DND-41 (cell line): ENCODE data around the gene XPO6.

ENCODE experiments used
- ATAC-seq: fragments of 200-7000 bp; cut with Tn5 transposase; 3 replicates; pipeline ENCODE4 v1.9.1; 2021; ENCODE audit warnings: low read depth; ENCODE audit not compliant: insufficient read depth
- DNase-seq: peaks from one replicate; pipeline ENCODE4 v3.0.0-alpha.2; 2020
- H2AFZ ChIP-seq: 2 replicates; pipeline ENCODE4 v1.6.0; 2012; ENCODE audit warnings: low read depth, low read length
- H3K27ac ChIP-seq: 2 replicates; pipeline ENCODE4 v1.5.1; 2012; ENCODE audit warnings: low read length, inconsistent platforms
- H3K27me3 ChIP-seq: fragments of 200-600 bp; sonication (generic); 2 replicates; pipeline ENCODE4 v1.6.0; 2012; ENCODE audit warnings: low read length, mild to moderate bottlenecking, inconsistent platforms; ENCODE audit not compliant: insufficient read depth, poor library complexity
- H3K36me3 ChIP-seq: 2 replicates; pipeline ENCODE4 v1.5.1; 2012; ENCODE audit warnings: low read length, inconsistent platforms; ENCODE audit not compliant: insufficient read depth
- H3K4me1 ChIP-seq: 2 replicates; pipeline ENCODE4 v1.5.1; 2012; ENCODE audit warnings: mild to moderate bottlenecking, low read length; ENCODE audit not compliant: insufficient read depth
- H3K4me2 ChIP-seq: 2 replicates; pipeline ENCODE4 v1.6.0; 2012; ENCODE audit warnings: mild to moderate bottlenecking, moderate library complexity, low read length, inconsistent platforms; ENCODE audit not compliant: insufficient read depth
- H3K4me3 ChIP-seq, 2 experiments: fragments of 200-600 bp in 1 of 2; shearing (Covaris generic) in 1 of 2; 2 replicates each; pipeline ENCODE4 v1.5.1; 2012 to 2016; ENCODE audit warnings: inconsistent platforms in 2 of 2, low read length in 2 of 2, mild to moderate bottlenecking in 2 of 2, low read depth in 1 of 2, moderate library complexity in 1 of 2
- H3K79me2 ChIP-seq: 2 replicates; pipeline ENCODE4 v1.6.0; 2012; ENCODE audit warnings: low read length, inconsistent platforms; ENCODE audit not compliant: insufficient read depth
- H3K9ac ChIP-seq: 2 replicates; pipeline ENCODE4 v1.6.0; 2012; ENCODE audit warnings: low read depth, mild to moderate bottlenecking, inconsistent platforms, low read length, moderate library complexity
- H3K9me3 ChIP-seq: 2 replicates; pipeline ENCODE4 v1.5.1; 2012; ENCODE audit warnings: low read length, moderate library complexity, mild to moderate bottlenecking, inconsistent platforms; ENCODE audit not compliant: insufficient read depth, severe bottlenecking
- H4K20me1 ChIP-seq: 2 replicates; pipeline ENCODE4 v1.6.0; 2012; ENCODE audit warnings: low read length; ENCODE audit not compliant: insufficient read depth
- EZH2 ChIP-seq: IDR thresholded peaks from 3 replicates; pipeline ENCODE4 v1.6.1; 2012; ENCODE audit warnings: borderline replicate concordance, low read depth, mild to moderate bottlenecking, moderate library complexity, low read length, inconsistent platforms; ENCODE audit not compliant: severe bottlenecking
- TF ChIP-seq, protein P1 (sequence below): IDR thresholded peaks from 2 replicates; pipeline ENCODE4 v1.5.1; 2012; ENCODE audit warnings: borderline replicate concordance, low read length, moderate library complexity, mild to moderate bottlenecking; ENCODE audit not compliant: poor library complexity, severe bottlenecking; ENCODE audit errors: extremely low read depth

The XPO6 gene

DNA sequence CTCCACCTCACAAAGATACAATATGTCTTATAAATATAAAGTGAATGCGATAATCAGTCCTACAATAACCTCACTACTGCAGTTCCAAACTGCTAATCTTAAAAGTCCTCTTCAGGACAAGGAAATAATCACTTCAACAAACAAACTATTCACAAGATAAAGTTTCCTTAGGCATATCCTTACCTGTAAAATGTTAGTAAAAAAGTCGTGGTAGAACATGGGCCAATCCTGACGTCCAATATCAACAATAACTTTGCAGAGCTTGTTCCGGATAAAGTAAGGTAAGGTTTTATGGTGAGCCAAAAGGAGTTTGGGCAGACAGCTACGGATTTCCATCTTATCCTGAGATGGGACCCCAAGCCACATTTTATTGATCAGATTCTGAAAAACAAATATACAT is 36.0 kb downstream of the XPO6 start:
- peaks cover 65% of the 10 kb centered on the region for H3K79me2 ChIP-seq
- no peak overlapping the region for H3K4me2 ChIP-seq
- TF ChIP-seq EZH2 = no peak
- TF ChIP-seq, protein P1, sequence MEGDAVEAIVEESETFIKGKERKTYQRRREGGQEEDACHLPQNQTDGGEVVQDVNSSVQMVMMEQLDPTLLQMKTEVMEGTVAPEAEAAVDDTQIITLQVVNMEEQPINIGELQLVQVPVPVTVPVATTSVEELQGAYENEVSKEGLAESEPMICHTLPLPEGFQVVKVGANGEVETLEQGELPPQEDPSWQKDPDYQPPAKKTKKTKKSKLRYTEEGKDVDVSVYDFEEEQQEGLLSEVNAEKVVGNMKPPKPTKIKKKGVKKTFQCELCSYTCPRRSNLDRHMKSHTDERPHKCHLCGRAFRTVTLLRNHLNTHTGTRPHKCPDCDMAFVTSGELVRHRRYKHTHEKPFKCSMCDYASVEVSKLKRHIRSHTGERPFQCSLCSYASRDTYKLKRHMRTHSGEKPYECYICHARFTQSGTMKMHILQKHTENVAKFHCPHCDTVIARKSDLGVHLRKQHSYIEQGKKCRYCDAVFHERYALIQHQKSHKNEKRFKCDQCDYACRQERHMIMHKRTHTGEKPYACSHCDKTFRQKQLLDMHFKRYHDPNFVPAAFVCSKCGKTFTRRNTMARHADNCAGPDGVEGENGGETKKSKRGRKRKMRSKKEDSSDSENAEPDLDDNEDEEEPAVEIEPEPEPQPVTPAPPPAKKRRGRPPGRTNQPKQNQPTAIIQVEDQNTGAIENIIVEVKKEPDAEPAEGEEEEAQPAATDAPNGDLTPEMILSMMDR = no peak
- H4K20me1 ChIP-seq = peaks cover 39% of the 10 kb centered on the region
- H3K4me1 ChIP-seq = no peaks in the 10 kb centered on the region
- ATAC-seq (no peak), DNase-seq (no peak)
- no peak overlapping the region for H3K9ac ChIP-seq
- no peaks in the 10 kb centered on the region for H3K27me3 ChIP-seq
- peaks cover 75% of the 10 kb centered on the region for H3K36me3 ChIP-seq
- no peak overlapping the region for H3K4me3 ChIP-seq
- H3K27ac ChIP-seq = no peak overlapping the region
- no peak overlapping the region for H2AFZ ChIP-seq
- no peaks in the 10 kb centered on the region for H3K9me3 ChIP-seq

DNA sequence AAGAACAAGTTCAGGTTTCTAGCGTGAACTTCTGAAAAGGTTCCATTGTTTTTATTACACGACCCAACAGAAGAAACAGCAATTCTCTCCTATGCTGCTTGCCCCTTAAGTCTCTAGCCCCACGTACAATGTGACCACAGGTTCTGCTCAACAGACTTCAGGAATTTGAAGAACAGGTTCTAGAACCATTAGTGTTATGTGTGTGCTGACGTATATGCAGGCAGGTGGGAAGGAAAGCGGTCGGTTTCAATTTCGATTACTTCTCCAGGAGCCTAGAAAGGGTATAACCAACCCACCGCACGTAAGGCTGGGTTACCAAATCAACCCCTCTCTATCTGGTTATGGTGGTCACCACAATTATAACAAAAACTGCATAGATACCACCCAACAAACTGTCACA is 39.4 kb downstream of the XPO6 start:
- Histone ChIP-seq H3K27me3 (no peaks in the 10 kb centered on the region), H3K79me2 (peaks cover 33% of the 10 kb centered on the region), H2AFZ (no peak overlapping the region), H3K4me1 (no peaks in the 10 kb centered on the region), H3K27ac (no peak overlapping the region), H3K9me3 (no peaks in the 10 kb centered on the region), H3K4me2 (no peak overlapping the region), H4K20me1 (peaks cover 17% of the 10 kb centered on the region; the same call in 1 of the 2 replicates), H3K4me3 (no peak overlapping the region), H3K9ac (no peak overlapping the region), H3K36me3 (peaks cover 83% of the 10 kb centered on the region)
- DNase-seq = no peak
- no peak for ATAC-seq
- TF ChIP-seq, protein P1 = no peak
- no peak for TF ChIP-seq EZH2

- Histone ChIP-seq H3K9me3 (no peaks in the 10 kb centered on the region), H4K20me1 (peaks cover 17% of the 10 kb centered on the region; the same call in 1 of the 2 replicates), H3K36me3 (peaks cover 83% of the 10 kb centered on the region), H3K4me1 (no peaks in the 10 kb centered on the region), H3K27ac (no peak overlapping the region), H3K9ac (no peak overlapping the region), H3K79me2 (peaks cover 28% of the 10 kb centered on the region), H3K27me3 (no peaks in the 10 kb centered on the region), H3K4me2 (no peak overlapping the region), H2AFZ (no peak overlapping the region), H3K4me3 (no peak overlapping the region)
- ATAC-seq (no peak), DNase-seq (no peak)
- TF ChIP-seq, protein P1 = no peak
- TF ChIP-seq EZH2 = no peak
These were observed 39.9 kb downstream of the XPO6 start for GRCh38 chr16:28171816-28172215.
